KMS-11 (cell line): ENCODE data around the gene SLC2A4RG.

Experiments used
- H2AFZ ChIP-seq: fragments of 200-600 bp; sonication (generic); 2 replicates; pipeline ENCODE4 v1.6.1; 2016; ENCODE audit warnings: antibody characterized with exemption, mixed run types, low read depth
- H3K27ac ChIP-seq: fragments of 200-600 bp; sonication (generic); 2 replicates; pipeline ENCODE4 v1.6.1; 2016; ENCODE audit warnings: mild to moderate bottlenecking, mixed run types
- H3K27me3 ChIP-seq: fragments of 200-600 bp; sonication (generic); 2 replicates; pipeline ENCODE4 v1.6.1; 2017; ENCODE audit warnings: mild to moderate bottlenecking, low read depth, mixed run types, moderate library complexity; ENCODE audit not compliant: insufficient read depth
- H3K36me3 ChIP-seq: fragments of 200-600 bp; sonication (generic); 2 replicates; pipeline ENCODE4 v1.6.1; 2017; ENCODE audit warnings: mild to moderate bottlenecking, mixed run types; ENCODE audit not compliant: insufficient read depth
- H3K4me1 ChIP-seq: fragments of 200-600 bp; sonication (generic); 2 replicates; pipeline ENCODE4 v1.6.1; 2016; ENCODE audit warnings: mild to moderate bottlenecking, low read depth, mixed run types; ENCODE audit not compliant: poor library complexity, severe bottlenecking
- H3K4me2 ChIP-seq: fragments of 200-600 bp; sonication (generic); 2 replicates; pipeline ENCODE4 v1.7.0; 2016; ENCODE audit warnings: mild to moderate bottlenecking, mixed run types
- H3K4me3 ChIP-seq: fragments of 200-600 bp; sonication (generic); IDR thresholded peaks from 2 replicates; pipeline ENCODE4 v1.6.1; 2017; ENCODE audit warnings: low read depth, low read length, mixed read lengths; ENCODE audit not compliant: insufficient read depth
- H3K79me2 ChIP-seq: fragments of 200-600 bp; sonication (generic); 2 replicates; pipeline ENCODE4 v1.6.1; 2016; ENCODE audit warnings: low read depth, mixed run types; ENCODE audit not compliant: insufficient read depth
- H3K9ac ChIP-seq: fragments of 200-600 bp; sonication (generic); 2 replicates; pipeline ENCODE4 v1.6.1; 2016; ENCODE audit warnings: mild to moderate bottlenecking, mixed run types
- H4K20me1 ChIP-seq: fragments of 200-600 bp; sonication (generic); 2 replicates; pipeline ENCODE4 v1.6.1; 2016; ENCODE audit warnings: mild to moderate bottlenecking, mixed run types; ENCODE audit not compliant: insufficient read depth
- CTCF ChIP-seq: fragments of 200-600 bp; sonication (generic); conservative IDR thresholded peaks from 2 replicates; pipeline ENCODE4 v1.6.1; 2017; ENCODE audit warnings: low read depth, mild to moderate bottlenecking, antibody characterized with exemption, low read length, moderate library complexity, mixed read lengths

Gene SLC2A4RG

DNA sequence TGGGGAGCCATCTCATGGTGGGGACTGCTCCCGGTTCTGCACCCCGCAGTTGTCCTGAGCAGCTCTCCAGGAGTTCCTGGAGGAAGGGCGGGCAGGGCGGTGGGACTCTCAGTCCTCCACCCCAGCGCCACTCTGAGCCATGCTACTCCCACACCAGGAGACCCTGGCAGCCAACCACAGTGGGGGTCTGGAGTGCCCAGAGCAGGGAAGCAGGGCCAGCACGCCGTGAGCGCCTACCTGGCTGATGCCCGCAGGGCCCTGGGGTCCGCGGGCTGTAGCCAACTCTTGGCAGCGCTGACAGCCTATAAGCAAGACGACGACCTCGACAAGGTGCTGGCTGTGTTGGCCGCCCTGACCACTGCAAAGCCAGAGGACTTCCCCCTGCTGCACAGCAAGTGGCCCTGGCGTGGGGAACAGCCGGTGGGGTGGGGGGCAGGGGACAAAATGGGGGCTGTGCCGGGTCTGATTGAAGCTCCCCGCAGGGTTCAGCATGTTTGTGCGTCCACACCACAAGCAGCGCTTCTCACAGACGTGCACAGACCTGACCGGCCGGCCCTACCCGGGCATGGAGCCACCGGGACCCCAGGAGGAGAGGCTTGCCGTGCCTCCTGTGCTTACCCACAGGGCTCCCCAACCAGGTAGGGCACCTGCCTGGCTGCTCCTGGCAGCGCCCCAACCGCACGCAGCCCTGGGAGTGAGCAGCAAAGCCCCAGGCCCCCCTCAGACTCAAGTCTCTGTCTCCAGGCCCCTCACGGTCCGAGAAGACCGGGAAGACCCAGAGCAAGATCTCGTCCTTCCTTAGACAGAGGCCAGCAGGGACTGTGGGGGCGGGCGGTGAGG lies 44.8 kb upstream of the SLC2A4RG start:
- H3K4me3 ChIP-seq, result no peak overlapping the region
- H3K79me2 ChIP-seq, result no peaks in the 10 kb centered on the region
- no peak overlapping the region for H3K27ac ChIP-seq
- no peaks in the 10 kb centered on the region for H3K36me3 ChIP-seq
- no peak overlapping the region for H3K9ac ChIP-seq
- no peaks in the 10 kb centered on the region for H3K4me1 ChIP-seq
- H3K27me3 ChIP-seq, result no peaks in the 10 kb centered on the region; the same call in 1 of the 2 replicates
- H2AFZ ChIP-seq, result no peak overlapping the region
- no peaks in the 10 kb centered on the region for H4K20me1 ChIP-seq
- TF ChIP-seq CTCF, result no peak
- H3K4me2 ChIP-seq, result no peak overlapping the region

DNA sequence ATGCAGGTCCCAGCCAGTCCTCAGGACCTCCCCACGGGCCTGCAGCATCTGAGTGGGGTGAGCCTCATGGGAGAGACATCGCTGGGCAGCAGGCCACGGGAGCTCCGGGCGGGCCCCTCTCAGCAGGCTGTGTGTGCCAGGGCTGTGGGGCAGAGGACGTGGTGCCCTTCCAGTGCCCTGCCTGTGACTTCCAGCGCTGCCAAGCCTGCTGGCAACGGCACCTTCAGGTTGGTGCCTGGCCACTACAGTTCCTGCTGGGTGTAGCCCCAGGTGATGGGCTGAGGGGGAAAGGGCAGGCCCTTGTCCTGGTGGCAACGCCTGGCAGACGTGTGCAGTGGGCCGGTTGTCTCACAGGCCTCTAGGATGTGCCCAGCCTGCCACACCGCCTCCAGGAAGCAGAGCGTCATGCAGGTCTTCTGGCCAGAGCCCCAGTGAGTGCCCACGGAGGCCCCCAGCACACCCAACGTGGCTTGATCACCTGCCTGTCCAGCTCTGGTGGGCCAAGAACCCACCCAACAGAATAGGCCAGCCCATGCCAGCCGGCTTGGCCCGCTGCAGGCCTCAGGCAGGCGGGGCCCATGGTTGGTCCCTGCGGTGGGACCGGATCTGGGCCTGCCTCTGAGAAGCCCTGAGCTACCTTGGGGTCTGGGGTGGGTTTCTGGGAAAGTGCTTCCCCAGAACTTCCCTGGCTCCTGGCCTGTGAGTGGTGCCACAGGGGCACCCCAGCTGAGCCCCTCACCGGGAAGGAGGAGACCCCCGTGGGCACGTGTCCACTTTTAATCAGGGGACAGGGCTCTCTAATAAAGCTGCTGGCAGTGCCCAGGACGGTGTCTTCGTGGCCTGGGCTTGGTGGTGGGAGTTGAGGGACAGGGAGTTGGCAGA lies 43.9 kb upstream of the SLC2A4RG start:
- no peaks in the 10 kb centered on the region for H3K36me3 ChIP-seq
- no peak overlapping the region for H3K9ac ChIP-seq
- H3K4me3 ChIP-seq, result no peak overlapping the region
- H3K27ac ChIP-seq, result no peak overlapping the region
- H2AFZ ChIP-seq, result no peak overlapping the region
- H4K20me1 ChIP-seq, result no peaks in the 10 kb centered on the region
- no peaks in the 10 kb centered on the region; the same call in 1 of the 2 replicates for H3K27me3 ChIP-seq
- H3K4me2 ChIP-seq, result no peak overlapping the region
- no peaks in the 10 kb centered on the region for H3K79me2 ChIP-seq
- TF ChIP-seq CTCF, result no peak
- no peaks in the 10 kb centered on the region for H3K4me1 ChIP-seq

GRCh38 chr20:63696306-63696627 lies 43.3 kb upstream of the SLC2A4RG start:
- Histone ChIP-seq H3K4me2 (no peak overlapping the region), H3K9ac (no peak overlapping the region), H4K20me1 (no peaks in the 10 kb centered on the region), H3K79me2 (no peaks in the 10 kb centered on the region), H3K27me3 (no peaks in the 10 kb centered on the region; the same call in 1 of the 2 replicates), H2AFZ (no peak overlapping the region), H3K4me3 (no peak overlapping the region), H3K4me1 (no peaks in the 10 kb centered on the region), H3K27ac (no peak overlapping the region), H3K36me3 (no peaks in the 10 kb centered on the region)
- no peak for TF ChIP-seq CTCF

- no peaks in the 10 kb centered on the region for H4K20me1 ChIP-seq
- no peak within 1 kb of the TSS for H2AFZ ChIP-seq
- no peaks in the 10 kb centered on the region for H3K36me3 ChIP-seq
- no peak for TF ChIP-seq CTCF
- no peaks in the 10 kb centered on the region; the same call in 1 of the 2 replicates for H3K27me3 ChIP-seq
- no peaks in the 10 kb centered on the region for H3K79me2 ChIP-seq
- H3K27ac ChIP-seq, result no peak within 1 kb of the TSS
- no peak within 1 kb of the TSS for H3K4me3 ChIP-seq
- H3K4me1 ChIP-seq, result no peaks in the 10 kb centered on the region
- no peak within 1 kb of the TSS for H3K4me2 ChIP-seq
- H3K9ac ChIP-seq, result no peak within 1 kb of the TSS
These were observed 42.8 kb upstream of the SLC2A4RG start, which contains the start of gene TNFRSF6B for GRCh38 chr20:63696628-63697356. TNFRSF6B (plus strand) TSS chr20:63696652; CDS start chr20:63696768, 116 bp downstream.
